Endothelial cell of umbilical vein (primary cell): ENCODE data around the gene TOX2.

Experiments used
- CTCF ChIP-seq, 2 donors: IDR thresholded peaks; 1 replicate in 1 of 2; 2 replicates in 1 of 2; pipeline ENCODE4 v1.5.1; 2011; ENCODE audit warnings: low read length in 2 of 2, mild to moderate bottlenecking in 2 of 2, moderate library complexity in 2 of 2, control low read depth in 1 of 2, inconsistent platforms in 1 of 2, low read depth in 1 of 2; ENCODE audit not compliant: insufficient read depth in 1 of 2; ENCODE audit errors: extremely low read depth in 1 of 2
- POLR2A ChIP-seq: IDR thresholded peaks from 2 replicates; pipeline ENCODE4 v1.6.1; 2012; ENCODE audit warnings: low read depth, mild to moderate bottlenecking, control low read depth, low read length

- TF ChIP-seq CTCF (IDR thresholded peaks at IDR 0.05; ENCODE audit: extremely low read depth in 1 of 2, insufficient read depth in 1 of 2, low read depth in 1 of 2, low read length in 2 of 2): no peak
- TF ChIP-seq POLR2A: no peak
Measured at GRCh38 chr20:43936104-43936770, 21.6 kb downstream of the TOX2 start.
